HepG2 (cell line): ENCODE data around the gene HID1.
"Not testable (repeated sequence)": the region's sequence is repeated elsewhere in the genome, so short reads cannot be mapped to it uniquely, and the experiment has no call there.

Experiments used
- ARID3A ChIP-seq: IDR thresholded peaks from 2 replicates; pipeline ENCODE4 v1.6.1; 2012; ENCODE audit warnings: low read depth, low read length, improper control_type of control experiment
- CTCF ChIP-seq: sonication (generic); formaldehyde crosslinking; IDR thresholded peaks from 2 replicates; pipeline ENCODE4 v1.5.0; 2020; ENCODE audit warnings: mild to moderate bottlenecking, missing genetic modification reagents, moderate library complexity
- ERF ChIP-seq: IDR thresholded peaks from 2 replicates; pipeline ENCODE4 v1.6.1; 2018; ENCODE audit warnings: missing biosample characterization, missing genetic modification reagents
- EZH2 ChIP-seq: conservative IDR thresholded peaks from 2 replicates; pipeline ENCODE4 v1.6.1; 2012; ENCODE audit warnings: mild to moderate bottlenecking, low read depth, low read length, moderate library complexity
- FOSL1 ChIP-seq: sonication (generic); formaldehyde crosslinking; IDR thresholded peaks from 2 replicates; pipeline ENCODE4 v1.9.0; 2021; ENCODE audit warnings: missing genetic modification reagents, borderline replicate concordance
- GMEB2 ChIP-seq: IDR thresholded peaks from 2 replicates; pipeline ENCODE4 v1.6.1; 2016; ENCODE audit warnings: missing biosample characterization, missing genetic modification reagents, low read depth
- HMGXB3 ChIP-seq: sonication (generic); formaldehyde crosslinking; IDR thresholded peaks from 2 replicates; pipeline ENCODE4 v1.4.0; 2020; ENCODE audit warnings: missing genetic modification reagents, borderline replicate concordance
- KLF15 ChIP-seq: sonication (generic); formaldehyde crosslinking; IDR thresholded peaks from 2 replicates; pipeline ENCODE4 v1.8.1; 2023; ENCODE audit warnings: borderline replicate concordance, mild to moderate bottlenecking, inconsistent platforms, missing genetic modification reagents, mixed read lengths
- NR3C1 ChIP-seq: sonication (generic); formaldehyde crosslinking; IDR thresholded peaks from 2 replicates; pipeline ENCODE4 v1.4.0; 2020; ENCODE audit warnings: missing genetic modification reagents
- POLR2AphosphoS5 ChIP-seq: IDR thresholded peaks from 2 replicates; pipeline ENCODE4 v1.6.1; 2012; ENCODE audit warnings: low read depth, low read length
- SKIL ChIP-seq: sonication (generic); formaldehyde crosslinking; IDR thresholded peaks from 2 replicates; pipeline ENCODE4 v1.8.0; 2022; ENCODE audit warnings: missing genetic modification reagents, mild to moderate bottlenecking, moderate library complexity, borderline replicate concordance
- TCF7L2 ChIP-seq: IDR thresholded peaks from 2 replicates; pipeline ENCODE4 v1.6.1; 2011; ENCODE audit warnings: mild to moderate bottlenecking, low read depth, low read length, moderate library complexity
- ZNF367 ChIP-seq: sonication (generic); formaldehyde crosslinking; IDR thresholded peaks from 2 replicates; pipeline ENCODE4 v1.4.0; 2020; ENCODE audit warnings: missing genetic modification reagents, borderline replicate concordance

- not testable (repeated sequence) for TF ChIP-seq KLF15 (CRISPR knock-in tag); CTCF (CRISPR knock-in tag); NR3C1; ERF (CRISPR knock-in tag); ZNF367 (CRISPR knock-in tag); TCF7L2; ARID3A; EZH2; FOSL1; HMGXB3 (CRISPR knock-in tag); POLR2AphosphoS5; SKIL (CRISPR knock-in tag); GMEB2 (CRISPR knock-in tag)
Measured at GRCh38 chr17:74906214-74906793, 66.3 kb downstream of the HID1 start.
